ENCODE data around the gene NFIL3.
"Not testable (repeated sequence)": the region's sequence is repeated elsewhere in the genome, so short reads cannot be mapped to it uniquely, and the experiment has no call there.

NFIL3 gene

GRCh38 chr9:91382298-91382697 is 41.3 kb downstream of the NFIL3 start:
- no peaks in the 10 kb centered on the region for H3K4me1 ChIP-seq (ENCODE audit: control insufficient read depth, insufficient read depth, low read length, poor library complexity, severe bottlenecking)
- no peak overlapping the region for H3K27ac ChIP-seq (ENCODE audit: insufficient read depth, low read length, poor library complexity, severe bottlenecking)
- no peaks in the 10 kb centered on the region for H3K36me3 ChIP-seq (ENCODE audit: control insufficient read depth, insufficient read depth, low read length)
- no peaks in the 10 kb centered on the region for H3K9me3 ChIP-seq (ENCODE audit: control insufficient read depth, low read length)
- H3K4me3 ChIP-seq (ENCODE audit: insufficient read depth, low read depth, low read length, poor library complexity, severe bottlenecking), result no peak overlapping the region
- no peak for DNase-seq
- H3K27me3 ChIP-seq (replicated peaks; ENCODE audit: control insufficient read depth, insufficient read depth, low read length, poor library complexity, severe bottlenecking), result no peaks in the 10 kb centered on the region

- DNase-seq, result no peak
- H3K36me3 ChIP-seq (ENCODE audit: control insufficient read depth, insufficient read depth, low read length), result no peaks in the 10 kb centered on the region
- no peaks in the 10 kb centered on the region for H3K27me3 ChIP-seq (replicated peaks; ENCODE audit: control insufficient read depth, insufficient read depth, low read length, poor library complexity, severe bottlenecking)
Observed at GRCh38 chr9:91379426-91379825, 44.2 kb downstream of the NFIL3 start.

DNA sequence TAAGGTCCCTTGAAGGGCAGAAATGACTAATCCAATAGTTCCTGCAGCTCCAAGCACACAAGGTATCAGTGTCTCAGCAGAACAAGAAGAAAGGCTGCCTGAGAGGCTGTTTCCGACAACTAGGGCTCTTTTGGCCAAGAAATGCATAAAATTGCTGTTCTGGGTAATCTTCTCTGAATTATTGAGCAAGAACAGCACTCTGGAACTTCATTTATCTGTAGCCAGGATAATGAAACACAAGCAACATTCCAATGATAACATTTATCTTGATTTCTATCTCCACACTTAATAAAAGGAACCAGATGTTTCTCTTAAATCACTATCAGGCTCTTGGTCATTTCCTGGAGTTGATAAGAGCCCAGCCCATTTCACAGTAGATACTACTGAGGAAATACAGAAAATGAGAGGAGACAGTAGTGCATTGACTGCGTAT is 44.9 kb downstream of the NFIL3 start:
- H3K27me3 ChIP-seq (replicated peaks; ENCODE audit: control insufficient read depth, insufficient read depth, low read length, poor library complexity, severe bottlenecking), result no peaks in the 10 kb centered on the region
- H3K9me3 ChIP-seq (ENCODE audit: control insufficient read depth, low read length), result no peaks in the 10 kb centered on the region
- H3K27ac ChIP-seq (ENCODE audit: insufficient read depth, low read length, poor library complexity, severe bottlenecking), result no peak overlapping the region
- no peak for DNase-seq
- H3K4me1 ChIP-seq (ENCODE audit: control insufficient read depth, insufficient read depth, low read length, poor library complexity, severe bottlenecking), result no peaks in the 10 kb centered on the region
- no peak overlapping the region for H3K4me3 ChIP-seq (ENCODE audit: insufficient read depth, low read depth, low read length, poor library complexity, severe bottlenecking)
- H3K36me3 ChIP-seq (ENCODE audit: control insufficient read depth, insufficient read depth, low read length), result no peaks in the 10 kb centered on the region

More at GRCh38 chr9:91379426-91379825, 44.2 kb downstream of the NFIL3 start:
- Histone ChIP-seq H3K4me3 (ENCODE audit: insufficient read depth, low read depth, low read length, poor library complexity, severe bottlenecking) (no peak overlapping the region), H3K4me1 (ENCODE audit: control insufficient read depth, insufficient read depth, low read length, poor library complexity, severe bottlenecking) (no peaks in the 10 kb centered on the region), H3K9me3 (ENCODE audit: control insufficient read depth, low read length) (no peaks in the 10 kb centered on the region), H3K27ac (ENCODE audit: insufficient read depth, low read length, poor library complexity, severe bottlenecking) (no peak overlapping the region)

GRCh38 chr9:91378054-91378453 is 45.6 kb downstream of the NFIL3 start:
- not testable (repeated sequence) for H3K27me3 ChIP-seq (replicated peaks; ENCODE audit: control insufficient read depth, insufficient read depth, low read length, poor library complexity, severe bottlenecking); H3K36me3 ChIP-seq (ENCODE audit: control insufficient read depth, insufficient read depth, low read length); H3K4me3 ChIP-seq (ENCODE audit: insufficient read depth, low read depth, low read length, poor library complexity, severe bottlenecking); H3K4me1 ChIP-seq (ENCODE audit: control insufficient read depth, insufficient read depth, low read length, poor library complexity, severe bottlenecking); DNase-seq; H3K9me3 ChIP-seq (ENCODE audit: control insufficient read depth, low read length); H3K27ac ChIP-seq (ENCODE audit: insufficient read depth, low read length, poor library complexity, severe bottlenecking)

GRCh38 chr9:91376239-91376638 is 47.4 kb downstream of the NFIL3 start:
- no peaks in the 10 kb centered on the region for H3K9me3 ChIP-seq (ENCODE audit: control insufficient read depth, low read length)
- no peak overlapping the region for H3K4me3 ChIP-seq (ENCODE audit: insufficient read depth, low read depth, low read length, poor library complexity, severe bottlenecking)
- H3K27me3 ChIP-seq (replicated peaks; ENCODE audit: control insufficient read depth, insufficient read depth, low read length, poor library complexity, severe bottlenecking), result no peaks in the 10 kb centered on the region
- H3K27ac ChIP-seq (ENCODE audit: insufficient read depth, low read length, poor library complexity, severe bottlenecking), result no peak overlapping the region
- no peak for DNase-seq
- H3K4me1 ChIP-seq (ENCODE audit: control insufficient read depth, insufficient read depth, low read length, poor library complexity, severe bottlenecking), result no peaks in the 10 kb centered on the region
- no peaks in the 10 kb centered on the region for H3K36me3 ChIP-seq (ENCODE audit: control insufficient read depth, insufficient read depth, low read length)

GRCh38 chr9:91374939-91375338 is 48.7 kb downstream of the NFIL3 start:
- Histone ChIP-seq H3K27me3 (replicated peaks; ENCODE audit: control insufficient read depth, insufficient read depth, low read length, poor library complexity, severe bottlenecking) (no peaks in the 10 kb centered on the region), H3K4me1 (ENCODE audit: control insufficient read depth, insufficient read depth, low read length, poor library complexity, severe bottlenecking) (no peaks in the 10 kb centered on the region), H3K9me3 (ENCODE audit: control insufficient read depth, low read length) (no peaks in the 10 kb centered on the region), H3K4me3 (ENCODE audit: insufficient read depth, low read depth, low read length, poor library complexity, severe bottlenecking) (no peak overlapping the region), H3K27ac (ENCODE audit: insufficient read depth, low read length, poor library complexity, severe bottlenecking) (no peak overlapping the region), H3K36me3 (ENCODE audit: control insufficient read depth, insufficient read depth, low read length) (no peaks in the 10 kb centered on the region)
- DNase-seq, result no peak

- H3K36me3 ChIP-seq (ENCODE audit: control insufficient read depth, insufficient read depth, low read length), result no peaks in the 10 kb centered on the region
- no peaks in the 10 kb centered on the region for H3K9me3 ChIP-seq (ENCODE audit: control insufficient read depth, low read length)
- no peaks in the 10 kb centered on the region for H3K4me1 ChIP-seq (ENCODE audit: control insufficient read depth, insufficient read depth, low read length, poor library complexity, severe bottlenecking)
- no peak for DNase-seq
- no peak overlapping the region for H3K4me3 ChIP-seq (ENCODE audit: insufficient read depth, low read depth, low read length, poor library complexity, severe bottlenecking)
- H3K27ac ChIP-seq (ENCODE audit: insufficient read depth, low read length, poor library complexity, severe bottlenecking), result no peak overlapping the region
- H3K27me3 ChIP-seq (replicated peaks; ENCODE audit: control insufficient read depth, insufficient read depth, low read length, poor library complexity, severe bottlenecking), result no peaks in the 10 kb centered on the region
Observed at GRCh38 chr9:91371894-91372293, 51.7 kb downstream of the NFIL3 start.

GRCh38 chr9:91370006-91370405 is 53.6 kb downstream of the NFIL3 start:
- not testable (repeated sequence) for H3K4me1 ChIP-seq (ENCODE audit: control insufficient read depth, insufficient read depth, low read length, poor library complexity, severe bottlenecking); H3K27ac ChIP-seq (ENCODE audit: insufficient read depth, low read length, poor library complexity, severe bottlenecking); DNase-seq; H3K9me3 ChIP-seq (ENCODE audit: control insufficient read depth, low read length); H3K27me3 ChIP-seq (replicated peaks; ENCODE audit: control insufficient read depth, insufficient read depth, low read length, poor library complexity, severe bottlenecking); H3K36me3 ChIP-seq (ENCODE audit: control insufficient read depth, insufficient read depth, low read length); H3K4me3 ChIP-seq (ENCODE audit: insufficient read depth, low read depth, low read length, poor library complexity, severe bottlenecking)

- no peak overlapping the region for H3K4me3 ChIP-seq (ENCODE audit: insufficient read depth, low read depth, low read length, poor library complexity, severe bottlenecking)
- H3K36me3 ChIP-seq (ENCODE audit: control insufficient read depth, insufficient read depth, low read length), result no peaks in the 10 kb centered on the region
- H3K27me3 ChIP-seq (replicated peaks; ENCODE audit: control insufficient read depth, insufficient read depth, low read length, poor library complexity, severe bottlenecking), result no peaks in the 10 kb centered on the region
- peaks cover 17% of the 10 kb centered on the region for H3K4me1 ChIP-seq (ENCODE audit: control insufficient read depth, insufficient read depth, low read length, poor library complexity, severe bottlenecking)
- no peak overlapping the region for H3K27ac ChIP-seq (ENCODE audit: insufficient read depth, low read length, poor library complexity, severe bottlenecking)
- DNase-seq, result no peak
- H3K9me3 ChIP-seq (ENCODE audit: control insufficient read depth, low read length), result no peaks in the 10 kb centered on the region
Observed at GRCh38 chr9:91364702-91365101, 58.9 kb downstream of the NFIL3 start.

GRCh38 chr9:91364005-91364404 is 59.6 kb downstream of the NFIL3 start:
- no peak for DNase-seq
- H3K36me3 ChIP-seq (ENCODE audit: control insufficient read depth, insufficient read depth, low read length), result no peaks in the 10 kb centered on the region
- H3K9me3 ChIP-seq (ENCODE audit: control insufficient read depth, low read length), result no peaks in the 10 kb centered on the region
- peaks cover 17% of the 10 kb centered on the region for H3K4me1 ChIP-seq (ENCODE audit: control insufficient read depth, insufficient read depth, low read length, poor library complexity, severe bottlenecking)
- no peaks in the 10 kb centered on the region for H3K27me3 ChIP-seq (replicated peaks; ENCODE audit: control insufficient read depth, insufficient read depth, low read length, poor library complexity, severe bottlenecking)
- H3K4me3 ChIP-seq (ENCODE audit: insufficient read depth, low read depth, low read length, poor library complexity, severe bottlenecking), result no peak overlapping the region
- H3K27ac ChIP-seq (ENCODE audit: insufficient read depth, low read length, poor library complexity, severe bottlenecking), result no peak overlapping the region
